GM19238 (cell line): ENCODE data around the gene CCP110.

Source experiments
- DNase-seq: peaks from one replicate; pipeline ENCODE4 v3.0.0; 2011; ENCODE audit warnings: low spot score; ENCODE audit not compliant: insufficient read length

Gene CCP110

DNA sequence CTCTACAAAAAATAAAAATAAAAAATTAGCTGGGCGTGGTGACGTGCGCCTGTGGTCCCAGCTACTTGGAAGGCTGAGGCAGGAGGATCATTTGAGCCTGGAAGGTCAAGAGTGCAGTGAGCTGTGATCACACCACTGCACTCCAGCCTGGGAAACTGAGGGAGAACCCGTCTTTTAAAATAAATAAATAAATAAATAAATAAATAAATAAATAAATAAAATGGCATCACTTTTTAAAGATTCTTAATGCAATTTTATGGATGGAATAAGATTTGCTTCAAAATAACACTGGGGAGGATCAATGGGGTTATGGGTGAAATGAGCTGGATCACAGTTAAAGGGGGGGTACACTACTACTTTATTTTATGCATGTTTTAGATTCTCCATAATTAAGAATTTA, 16.8 kb upstream of the CCP110 start:
- DNase-seq: no peak

DNA sequence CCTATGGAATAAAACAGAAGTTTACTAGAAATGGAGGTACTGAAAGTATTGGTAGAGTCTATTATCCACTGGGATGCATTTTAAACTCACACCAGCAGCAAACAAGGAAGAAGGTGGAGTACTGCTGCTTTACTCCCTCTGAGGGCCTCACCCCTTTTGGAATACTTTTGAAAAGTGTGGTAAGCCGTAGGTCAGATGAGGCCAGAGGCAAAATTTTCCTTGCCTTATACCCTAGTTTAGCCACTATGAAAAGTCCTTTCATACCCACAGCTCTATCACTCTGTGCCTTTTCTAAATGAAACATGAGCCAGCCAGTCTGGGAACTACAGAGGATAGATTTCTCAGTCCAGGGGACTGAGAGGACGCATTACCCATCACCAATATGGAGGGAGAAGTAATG, 15.9 kb upstream of the CCP110 start:
- DNase-seq: no peak

DNA sequence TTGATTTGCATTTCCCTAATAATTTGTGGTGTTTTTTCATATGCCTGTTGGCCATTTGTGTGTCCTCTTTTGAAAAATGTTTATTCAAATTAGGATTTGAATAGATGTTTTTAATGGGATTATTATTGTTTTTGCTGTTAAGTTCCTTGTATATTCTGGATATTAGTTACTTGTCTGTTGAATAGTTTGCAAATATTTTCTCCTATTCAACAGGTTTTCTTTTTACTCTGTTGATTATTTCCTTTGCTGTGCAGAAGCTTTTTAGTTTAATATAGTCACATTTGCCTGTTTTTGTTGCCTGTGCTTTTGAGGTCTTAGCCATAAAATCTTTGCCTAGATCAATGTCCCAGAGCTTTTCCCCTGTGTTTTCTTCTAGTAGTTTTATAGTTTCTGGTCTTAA, 11.4 kb upstream of the CCP110 start:
- no peak for DNase-seq

DNA sequence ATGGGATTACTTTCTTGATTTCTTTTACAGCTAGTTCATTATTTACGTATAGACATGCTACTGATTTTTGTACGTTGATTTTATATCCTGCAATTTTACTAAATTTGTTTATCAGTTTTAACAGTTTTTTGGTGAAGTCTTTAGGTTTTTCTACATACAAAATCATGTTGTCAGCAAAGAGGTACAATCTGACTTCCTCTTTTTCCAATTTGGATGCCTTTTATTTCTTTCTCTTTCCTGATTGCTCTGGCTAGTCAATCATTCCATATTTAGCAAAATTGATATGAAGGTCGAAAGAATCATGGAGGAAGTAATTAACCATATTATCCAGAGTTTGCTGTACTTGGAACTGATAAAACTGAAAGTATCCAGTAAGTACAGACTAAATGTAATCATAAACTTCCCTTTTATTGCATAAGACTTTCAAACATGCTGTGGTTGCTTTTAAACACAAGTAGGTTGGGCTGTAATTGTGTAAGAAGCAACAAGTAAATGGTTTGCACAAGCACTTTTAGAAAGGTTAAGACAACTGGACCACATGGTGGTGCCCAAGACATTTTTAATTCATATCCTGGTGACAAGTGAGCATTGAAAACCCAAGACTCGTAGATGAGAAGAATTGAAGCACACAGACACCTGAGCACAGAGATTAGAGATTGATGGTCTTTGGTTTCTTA, 10.2 kb upstream of the CCP110 start:
- no peak for DNase-seq

DNA sequence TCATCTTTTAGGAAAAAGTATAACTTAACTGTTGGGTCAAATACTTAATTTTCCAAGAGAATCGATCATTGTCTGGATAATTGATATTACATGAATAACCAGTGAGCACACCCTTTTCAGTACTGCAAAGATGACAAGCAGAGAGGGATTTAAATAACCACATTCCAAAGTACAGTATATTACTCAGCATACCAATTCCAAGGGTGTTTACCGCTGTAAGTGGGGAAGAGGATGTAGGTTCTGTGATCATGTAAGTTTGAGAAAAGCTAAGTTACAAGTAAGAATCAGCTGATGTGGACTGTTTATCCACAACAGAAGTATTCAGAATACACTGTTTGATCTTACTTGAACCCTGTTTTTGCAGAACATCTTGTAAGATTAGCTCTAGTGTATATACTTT, 8.0 kb upstream of the CCP110 start:
- DNase-seq: no peak

DNA sequence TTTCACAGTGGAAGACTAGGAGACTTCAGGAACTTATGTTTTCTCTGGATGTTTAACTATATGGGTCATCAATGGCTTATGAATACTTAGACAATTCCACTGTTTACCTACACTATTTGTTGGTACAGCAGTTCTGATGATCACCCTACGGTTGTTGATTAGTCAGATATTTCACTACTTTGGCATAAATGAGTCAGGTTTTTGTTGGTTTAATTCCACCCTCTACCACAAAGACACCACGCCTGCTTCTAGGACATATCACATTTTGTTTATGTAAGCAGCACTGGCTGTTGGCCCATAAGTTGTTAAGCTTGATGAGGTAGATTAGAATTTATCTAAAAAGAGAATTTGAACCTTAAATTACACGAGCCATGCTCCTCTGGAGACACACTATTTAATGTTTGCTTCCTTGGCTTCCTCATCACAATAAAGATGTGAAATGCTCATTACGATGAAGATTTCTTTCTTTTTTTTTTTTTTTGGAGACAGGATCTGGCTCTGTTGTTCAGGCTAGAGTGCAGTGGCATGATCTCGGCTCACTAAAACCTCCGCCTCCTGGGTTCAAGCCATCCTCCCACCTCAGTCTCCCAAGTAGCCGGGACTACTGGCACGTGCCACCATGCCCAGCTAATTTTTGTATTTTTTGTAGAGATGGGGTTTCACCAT, 6.2 kb upstream of the CCP110 start:
- no peak for DNase-seq

DNA sequence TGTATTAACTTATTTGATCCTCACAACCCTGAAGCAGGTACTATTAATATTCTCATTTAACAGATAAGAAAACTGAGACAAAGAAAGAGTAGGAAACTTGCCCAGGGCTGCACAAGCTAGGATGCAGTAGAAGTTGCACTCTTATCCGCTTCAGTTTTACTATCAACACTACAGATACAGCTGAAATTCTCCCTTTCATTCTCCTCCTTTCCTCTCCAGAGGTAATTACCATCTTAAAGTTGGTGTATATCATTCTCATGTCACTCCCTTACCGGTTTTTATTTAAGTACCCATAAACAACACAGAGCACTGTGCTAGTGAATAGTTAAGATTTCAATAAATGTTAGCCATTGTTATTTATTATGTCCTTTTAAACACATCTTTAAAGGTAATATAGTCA, 5.4 kb upstream of the CCP110 start:
- DNase-seq: no peak

DNA sequence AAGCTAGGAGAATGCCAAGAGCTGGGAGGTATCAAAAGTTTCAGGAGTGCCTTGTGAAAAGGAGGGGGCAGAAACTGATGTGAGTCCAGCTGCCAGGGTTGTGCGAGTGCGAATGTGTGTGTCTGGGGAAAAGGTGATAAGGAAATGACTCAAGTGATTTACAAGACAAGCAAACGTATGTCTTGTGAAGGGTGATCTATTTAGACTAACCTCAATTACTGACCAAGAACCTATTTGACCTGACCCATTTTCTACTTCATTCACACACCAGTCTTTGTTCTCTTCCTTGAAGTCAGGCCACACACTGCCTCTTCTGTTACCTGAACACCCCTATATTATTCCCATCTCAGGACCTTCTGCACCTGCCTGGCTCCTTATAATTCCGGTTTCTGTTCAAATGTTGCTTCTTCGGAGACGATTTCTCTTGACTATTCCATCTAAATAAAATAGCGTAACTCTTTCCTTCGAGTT, 2.8 kb upstream of the CCP110 start:
- no peak for DNase-seq

DNA sequence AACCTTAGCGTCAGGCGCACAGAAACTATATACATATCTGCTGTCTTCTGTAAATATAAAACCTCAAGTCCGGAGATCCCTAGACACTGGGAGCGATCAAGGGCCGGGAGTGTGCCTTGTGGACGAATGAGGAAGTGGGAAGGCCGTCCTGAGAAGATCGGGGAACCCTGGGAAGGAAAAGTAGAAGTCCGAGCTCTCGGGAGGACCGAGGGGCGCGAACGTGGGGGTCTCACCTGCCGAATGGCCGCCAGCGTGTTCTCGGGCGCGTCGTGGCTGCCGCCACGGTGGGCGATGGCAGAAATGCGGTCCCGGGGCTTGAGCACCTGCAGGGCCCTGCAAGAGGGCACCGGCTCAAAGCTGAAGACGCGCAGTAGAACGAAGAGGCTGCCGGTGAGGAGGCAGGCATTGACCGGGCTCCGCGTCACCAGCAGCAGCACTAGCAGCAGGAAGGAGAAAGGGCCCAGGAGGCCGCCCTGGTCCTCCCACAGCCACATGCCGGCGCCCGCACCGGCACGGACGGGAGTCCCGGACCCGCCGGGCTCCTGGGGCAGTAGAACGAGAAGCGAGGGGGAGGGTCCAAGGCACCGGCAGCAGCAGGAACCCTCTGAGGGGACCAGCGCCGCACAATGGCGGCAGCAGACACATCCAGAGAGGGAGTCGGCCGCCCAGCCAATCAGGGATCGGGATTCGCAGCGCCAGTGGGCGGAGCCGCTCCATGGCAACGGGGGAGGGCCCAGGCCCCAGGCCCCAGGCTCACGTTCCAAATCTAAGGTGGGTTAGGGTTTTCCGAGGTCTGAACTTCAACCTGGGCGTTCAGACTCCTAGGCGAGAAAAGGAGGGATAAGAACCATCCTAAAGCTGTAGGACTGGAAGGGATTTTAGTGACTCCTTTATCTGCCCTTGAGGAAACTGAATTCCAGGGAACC, 2.0 kb upstream of the CCP110 start, which contains the start of gene GDE1:
Gene GDE1, minus strand, starts transcription at position 628 of the 926 bp plus-strand sequence. Its CDS starts 134 bp downstream, at position 494.
- DNase-seq: peak; percentile 78

DNA sequence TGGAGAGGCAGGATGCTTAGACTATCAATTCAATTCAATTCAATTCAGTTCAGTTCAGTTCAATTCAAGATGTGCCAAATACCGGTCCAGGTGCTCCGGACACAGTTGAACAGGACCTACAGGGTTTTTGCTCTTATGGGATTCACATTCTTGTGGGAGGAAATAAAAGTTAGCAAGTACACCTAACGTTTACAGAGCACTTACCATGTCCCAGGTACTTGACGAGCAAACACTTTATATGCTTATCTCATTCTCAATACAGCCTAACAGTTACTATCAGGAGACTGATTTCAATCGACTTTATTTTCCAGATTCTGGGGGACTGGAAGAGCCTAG, 1.4 kb upstream of the CCP110 start:
- DNase-seq: no peak

DNA sequence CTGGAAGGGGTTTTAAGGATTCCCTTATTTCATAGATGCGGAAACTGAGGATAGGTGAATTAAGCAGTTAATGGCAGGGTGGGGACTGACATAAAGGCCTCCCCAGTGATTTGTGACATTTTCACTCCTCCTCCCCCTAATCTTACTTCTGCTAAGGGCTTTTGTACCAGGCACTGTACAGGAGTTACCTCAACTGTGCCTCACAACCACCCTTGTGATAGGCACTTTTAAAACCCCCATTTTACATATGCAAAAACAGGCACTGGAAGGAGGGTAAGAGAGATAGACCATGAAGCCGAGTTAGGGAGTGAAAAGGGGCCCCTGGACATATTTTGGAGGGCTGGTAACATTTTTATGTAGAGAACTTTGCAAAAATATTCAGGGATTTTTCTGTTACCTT, 982 bp upstream of the CCP110 start:
- no peak for DNase-seq

DNA sequence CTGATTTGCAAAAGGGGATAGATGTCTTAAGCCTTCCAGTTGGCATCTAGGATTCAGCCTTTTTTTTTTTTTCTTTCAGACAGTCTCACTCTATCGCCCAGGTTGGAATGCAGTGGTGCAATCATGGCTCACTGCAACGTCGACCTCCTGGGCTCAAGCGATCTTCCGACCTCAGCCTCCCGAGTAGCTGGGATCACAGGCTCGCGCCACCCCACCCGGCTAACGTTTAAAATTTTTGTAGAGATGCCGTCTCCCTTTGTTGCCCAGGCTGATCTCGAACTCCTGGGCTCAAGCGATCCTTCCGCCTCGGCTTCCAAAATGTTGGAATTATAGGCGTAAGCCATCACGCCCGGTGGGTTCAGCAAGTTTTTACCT, 571 bp upstream of the CCP110 start:
- DNase-seq: no peak

DNA sequence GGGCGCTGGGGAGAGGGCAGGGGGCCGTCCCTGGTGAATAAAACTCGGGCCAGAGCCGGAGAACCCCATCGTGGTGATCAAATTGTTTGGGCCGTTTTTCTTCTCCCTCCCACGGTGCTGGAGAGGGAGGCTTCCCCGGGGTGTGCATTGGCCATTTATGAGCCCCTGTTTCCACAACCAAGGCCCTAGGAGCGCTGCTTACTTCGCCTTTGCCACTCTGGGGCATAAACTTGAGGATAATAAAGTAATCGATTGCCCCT, 544 bp downstream of the CCP110 start:
- no peak for DNase-seq

DNA sequence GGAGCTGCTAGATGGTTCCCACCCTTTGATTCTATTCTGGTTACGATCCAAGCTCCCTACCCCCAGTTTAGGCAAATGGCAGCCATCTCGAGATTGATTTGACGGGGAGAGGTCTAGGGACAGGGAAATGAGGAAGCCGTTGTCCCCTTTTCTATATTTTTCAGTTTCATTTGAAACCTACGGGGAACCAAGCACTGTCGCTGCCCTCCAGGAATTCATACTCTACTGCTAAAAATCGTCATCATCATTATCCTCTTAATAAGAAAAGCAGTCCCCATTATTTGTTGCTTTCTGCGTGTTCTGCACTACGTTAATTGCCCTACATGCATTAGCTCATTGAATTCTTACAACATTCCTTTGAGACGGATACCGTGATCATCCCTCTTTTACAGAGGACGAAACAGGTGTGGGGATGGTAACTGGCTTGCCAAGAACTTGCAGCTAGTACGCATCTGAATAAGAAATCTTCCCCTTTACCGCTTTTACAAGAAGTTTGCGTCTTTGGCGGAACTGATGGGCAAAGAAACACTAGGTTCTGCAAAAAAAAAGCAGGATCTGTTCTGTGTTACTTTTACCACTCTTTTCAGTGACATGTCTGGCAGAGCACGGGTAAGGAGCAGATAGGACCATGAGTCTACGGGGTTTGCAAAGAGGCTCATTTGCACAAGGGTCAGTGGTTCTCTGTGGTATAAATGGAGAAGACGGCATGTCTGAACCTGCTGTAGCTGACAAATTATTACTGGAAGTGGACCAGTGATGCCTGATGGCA, 1.1 kb downstream of the CCP110 start:
- DNase-seq: no peak

DNA sequence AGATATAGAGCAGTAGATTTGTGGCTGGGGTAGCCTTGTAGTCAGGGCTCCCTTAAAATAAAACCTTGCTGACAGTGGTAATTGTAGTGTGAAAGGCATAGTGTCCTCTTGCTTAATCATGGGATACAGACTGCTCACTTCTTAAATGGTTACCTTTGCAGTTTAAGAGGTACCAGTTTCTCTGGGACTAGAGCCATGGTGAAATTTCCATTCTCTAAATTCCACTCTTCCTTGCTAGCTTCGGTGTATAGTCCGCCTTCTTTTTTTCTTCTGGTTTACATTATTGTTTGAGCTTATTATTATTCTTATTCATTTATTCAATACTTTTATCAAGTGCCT, 1.6 kb downstream of the CCP110 start:
- DNase-seq: no peak

DNA sequence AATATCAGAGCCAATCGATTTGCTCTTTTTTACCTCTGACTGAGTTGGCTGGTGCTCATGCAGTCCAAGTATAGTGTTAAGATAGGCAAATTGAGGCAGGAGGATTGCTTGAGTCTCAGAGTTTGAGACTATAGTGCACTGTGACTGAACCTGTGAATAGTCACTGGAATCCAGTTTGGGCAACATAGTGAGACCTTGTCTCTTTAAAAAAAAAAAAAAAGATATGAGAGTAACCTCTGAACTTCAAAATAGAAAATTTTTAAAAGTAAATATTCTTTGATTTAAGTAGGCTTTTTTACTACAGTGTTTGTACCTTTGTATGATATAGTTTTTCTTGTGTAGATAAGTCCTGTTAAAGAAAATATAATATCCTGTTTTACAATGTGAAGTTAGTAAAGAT, 3.4 kb downstream of the CCP110 start:
- DNase-seq: no peak

DNA sequence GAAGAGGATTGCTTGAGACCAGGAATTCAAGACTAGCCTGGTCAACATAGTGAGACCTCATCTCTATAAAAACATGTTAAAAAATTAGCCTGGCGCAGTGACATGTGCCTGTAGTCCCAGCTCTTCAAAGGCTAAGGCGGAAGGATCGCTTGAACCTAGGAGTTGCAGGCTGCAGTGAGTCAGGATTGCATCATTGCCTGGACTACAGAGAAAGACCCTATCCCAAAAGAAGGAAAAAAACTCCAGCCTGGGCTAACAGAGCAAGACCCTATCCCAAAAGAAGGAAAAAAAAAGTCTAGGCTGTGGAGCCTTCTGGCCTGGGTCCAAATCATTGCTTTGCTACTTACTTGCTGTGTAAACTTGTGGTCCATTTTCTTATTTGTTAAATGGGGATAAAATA, 4.9 kb downstream of the CCP110 start:
- DNase-seq: no peak

DNA sequence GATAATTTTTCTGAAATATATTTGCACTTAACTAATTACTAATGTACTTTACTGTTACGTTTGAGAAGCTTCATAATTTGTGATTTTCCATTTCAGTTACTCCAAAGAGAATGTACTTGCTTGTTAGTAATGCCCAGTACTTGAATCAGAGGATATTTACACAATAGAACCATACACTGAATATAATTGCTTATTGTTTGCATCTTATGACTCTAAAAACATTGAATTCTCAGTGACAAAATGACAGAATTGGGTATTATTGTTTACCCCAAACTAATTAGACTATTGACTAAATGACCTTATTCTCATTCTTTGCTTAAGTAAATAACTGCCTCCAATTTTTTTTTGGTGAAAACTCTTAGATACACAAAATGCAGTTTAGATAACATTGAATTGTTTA, 8.9 kb downstream of the CCP110 start:
- DNase-seq: no peak

DNA sequence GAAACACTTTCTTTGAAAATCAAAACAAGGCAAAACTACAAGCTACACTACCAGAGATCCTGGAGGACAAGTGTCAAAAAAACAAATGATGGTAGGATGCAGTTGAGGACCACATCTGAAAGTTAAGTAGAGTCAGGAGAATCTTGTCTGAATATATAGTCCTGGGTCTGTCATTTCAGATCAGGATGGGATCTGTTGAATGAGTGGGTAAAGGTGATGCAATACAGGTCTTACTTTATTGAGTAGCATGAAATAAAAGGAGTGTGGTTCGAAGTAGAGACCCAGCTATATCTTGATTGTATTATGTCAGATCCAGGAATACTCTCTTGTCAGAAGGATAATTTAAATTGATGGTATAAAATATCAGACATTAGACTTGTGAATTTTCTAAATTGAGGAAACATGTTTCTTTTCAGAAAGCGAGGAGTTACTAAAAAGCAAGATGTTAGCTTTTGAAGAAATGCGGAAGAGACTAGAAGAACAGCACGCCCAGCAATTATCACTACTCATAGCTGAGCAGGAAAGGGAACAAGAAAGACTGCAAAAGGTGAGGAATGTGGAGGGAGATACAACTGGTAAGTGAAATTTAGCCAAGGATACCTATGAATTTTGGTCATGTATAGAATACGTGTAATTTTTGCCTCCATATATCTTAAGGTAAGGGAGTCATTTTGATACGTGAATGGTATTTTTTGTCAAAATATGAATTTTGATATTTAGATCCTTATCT, 16.7 kb downstream of the CCP110 start:
- DNase-seq: no peak

DNA sequence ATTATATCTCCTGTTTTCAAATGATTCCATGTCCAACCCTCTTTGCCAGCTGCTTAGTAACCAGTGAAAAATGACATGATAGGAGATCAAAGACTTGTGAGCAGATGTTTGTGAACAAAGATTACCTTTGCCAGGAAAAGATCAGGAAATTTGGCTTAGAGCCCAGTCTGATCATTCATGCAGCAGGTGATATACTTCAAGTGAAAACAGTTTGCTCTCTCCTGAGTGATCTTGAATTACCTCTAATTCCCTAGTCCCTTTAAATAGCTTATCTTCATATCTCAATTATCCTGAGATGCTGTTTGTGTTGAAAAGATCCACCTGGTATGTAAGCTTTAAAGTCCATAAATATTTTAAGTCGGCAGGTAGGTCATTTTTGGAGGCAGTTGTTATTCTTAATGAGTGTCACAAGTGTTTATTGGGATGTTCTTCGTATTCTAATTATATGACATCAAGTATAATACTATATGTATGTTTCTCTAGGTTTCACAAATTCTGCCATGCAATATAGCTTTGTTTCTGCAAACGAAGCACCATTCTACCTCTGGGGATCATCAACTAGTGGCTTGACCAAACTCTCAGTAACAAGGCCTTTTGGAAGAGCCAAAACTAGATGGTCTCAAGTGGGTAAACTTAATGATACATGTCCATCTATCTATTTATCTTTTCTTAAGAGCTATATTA, 18.5 kb downstream of the CCP110 start:
- no peak for DNase-seq
